ENCODE measurements around the gene NEK8.
"Not testable (repeated sequence)": the region's sequence is repeated elsewhere in the genome, so short reads cannot be mapped to it uniquely, and the experiment has no call there.

NEK8 gene

GRCh38 chr17:28725660-28726225, 2.8 kb upstream of the NEK8 start:
- peak in 2 of 5 experiments; percentile 33 to 62 for DNase-seq

- peak; percentile 45 to 82 (median 65) for DNase-seq
These were observed 2.4 kb upstream of the NEK8 start, which contains the start of gene TLCD1 for GRCh38 chr17:28726226-28726626. Gene TLCD1, minus strand, starts transcription at chr17:28726233. Its CDS starts 136 bp downstream, at chr17:28726097.

GRCh38 chr17:28726627-28727491, 1.7 kb upstream of the NEK8 start:
- DNase-seq, result peak; percentile 78 to 92 (median 84)

GRCh38 chr17:28729950-28730330, 1.4 kb downstream of the NEK8 start:
- peak in 1 of 5 experiments; percentile 72 for DNase-seq

- no peak for DNase-seq
These were observed 4.8 kb downstream of the NEK8 start for GRCh38 chr17:28733346-28733745.

- no peak for DNase-seq
These were observed 6.2 kb downstream of the NEK8 start for GRCh38 chr17:28734712-28735241.

- no peak for DNase-seq
These were observed 6.7 kb downstream of the NEK8 start for GRCh38 chr17:28735242-28735722.

GRCh38 chr17:28735913-28736769, 7.6 kb downstream of the NEK8 start:
- DNase-seq, result not testable (repeated sequence)

- DNase-seq, result no peak
These were observed 8.7 kb downstream of the NEK8 start for GRCh38 chr17:28737316-28737715.

GRCh38 chr17:28737770-28738679, 9.4 kb downstream of the NEK8 start:
- no peak for DNase-seq

- peak in 3 of 5 experiments; percentile 35 to 49 (median 40) for DNase-seq
These were observed 10.2 kb downstream of the NEK8 start for GRCh38 chr17:28738680-28739384.

- DNase-seq, result no peak
These were observed 12.1 kb downstream of the NEK8 start for GRCh38 chr17:28740406-28741357.

- DNase-seq, result no peak
These were observed 13.1 kb downstream of the NEK8 start for GRCh38 chr17:28741358-28742349.

- peak; percentile 58 to 87 (median 67) for DNase-seq
These were observed 14.9 kb downstream of the NEK8 start, which contains the start of gene TRAF4 for GRCh38 chr17:28743243-28744103. Gene TRAF4, plus strand, starts transcription at chr17:28744011. Its CDS starts 102 bp downstream, at chr17:28744113.

- peak; percentile 44 to 80 (median 54) for DNase-seq
These were observed 15.8 kb downstream of the NEK8 start for GRCh38 chr17:28744104-28744971.
